GM18508 (cell line): Measurements from ENCODE around the gene WDR93.

Source experiments
- ATAC-seq: cut with Tn5 transposase; IDR thresholded peaks from one replicate; pipeline ENCODE4 v1.9.1; 2021; ENCODE audit warnings: moderate number of reproducible peaks; ENCODE audit not compliant: insufficient read depth, unreplicated experiment

WDR93 gene

DNA sequence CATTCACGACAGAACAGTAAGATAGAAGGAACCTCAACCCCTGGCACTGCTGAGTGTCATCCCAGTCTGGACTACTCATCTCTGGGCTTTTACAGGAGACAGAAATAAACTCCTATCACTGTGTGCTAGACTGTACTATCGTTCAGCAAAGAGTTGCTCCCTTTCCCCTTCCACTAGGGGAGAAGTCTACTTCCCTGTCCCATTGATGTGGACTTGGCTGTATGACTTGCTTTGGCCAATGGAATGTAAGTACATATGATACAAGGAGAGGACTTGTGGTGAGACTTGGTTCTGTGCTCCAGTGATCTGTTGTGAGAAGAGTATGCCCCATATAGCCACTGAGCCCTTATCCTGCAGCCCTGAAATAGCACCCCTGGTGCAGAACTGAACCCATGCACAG is 30.1 kb upstream of the WDR93 start:
- ATAC-seq = no peak

DNA sequence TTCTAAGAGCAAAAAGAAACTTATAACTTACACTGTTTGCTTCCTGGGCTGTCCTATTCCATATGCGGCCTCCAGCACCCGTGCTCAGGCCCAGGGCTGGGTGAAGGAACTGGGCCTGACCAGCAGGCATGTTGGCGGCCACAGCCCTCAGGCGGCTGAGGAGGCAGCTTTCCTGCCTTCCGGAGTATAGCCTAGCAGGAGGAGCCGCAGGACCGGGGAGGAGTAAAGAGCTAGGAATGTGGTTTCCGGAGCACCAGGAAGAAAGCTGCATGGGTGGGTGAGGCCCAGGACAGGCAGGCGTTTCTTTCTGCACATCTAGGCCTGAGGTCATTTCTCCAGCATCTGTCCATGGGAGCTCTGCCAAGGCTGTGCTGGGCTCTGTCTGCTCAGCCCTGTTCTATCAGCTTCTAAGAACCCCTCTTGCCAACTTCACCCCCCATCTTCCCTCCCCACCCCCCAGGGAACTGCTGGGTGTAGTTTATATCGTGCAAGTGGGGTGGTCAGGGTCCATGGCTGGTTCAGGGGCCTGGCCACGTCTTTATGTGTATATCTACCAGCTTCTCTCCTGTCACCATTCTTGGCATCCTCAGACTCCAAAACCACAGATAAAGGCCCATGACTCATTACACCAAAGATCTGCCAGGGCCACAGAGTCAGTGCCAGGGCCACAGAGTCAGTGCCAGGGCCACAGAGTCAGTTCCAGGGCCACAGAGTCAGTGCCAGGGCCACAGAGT is 27.6 kb upstream of the WDR93 start:
- no peak for ATAC-seq

DNA sequence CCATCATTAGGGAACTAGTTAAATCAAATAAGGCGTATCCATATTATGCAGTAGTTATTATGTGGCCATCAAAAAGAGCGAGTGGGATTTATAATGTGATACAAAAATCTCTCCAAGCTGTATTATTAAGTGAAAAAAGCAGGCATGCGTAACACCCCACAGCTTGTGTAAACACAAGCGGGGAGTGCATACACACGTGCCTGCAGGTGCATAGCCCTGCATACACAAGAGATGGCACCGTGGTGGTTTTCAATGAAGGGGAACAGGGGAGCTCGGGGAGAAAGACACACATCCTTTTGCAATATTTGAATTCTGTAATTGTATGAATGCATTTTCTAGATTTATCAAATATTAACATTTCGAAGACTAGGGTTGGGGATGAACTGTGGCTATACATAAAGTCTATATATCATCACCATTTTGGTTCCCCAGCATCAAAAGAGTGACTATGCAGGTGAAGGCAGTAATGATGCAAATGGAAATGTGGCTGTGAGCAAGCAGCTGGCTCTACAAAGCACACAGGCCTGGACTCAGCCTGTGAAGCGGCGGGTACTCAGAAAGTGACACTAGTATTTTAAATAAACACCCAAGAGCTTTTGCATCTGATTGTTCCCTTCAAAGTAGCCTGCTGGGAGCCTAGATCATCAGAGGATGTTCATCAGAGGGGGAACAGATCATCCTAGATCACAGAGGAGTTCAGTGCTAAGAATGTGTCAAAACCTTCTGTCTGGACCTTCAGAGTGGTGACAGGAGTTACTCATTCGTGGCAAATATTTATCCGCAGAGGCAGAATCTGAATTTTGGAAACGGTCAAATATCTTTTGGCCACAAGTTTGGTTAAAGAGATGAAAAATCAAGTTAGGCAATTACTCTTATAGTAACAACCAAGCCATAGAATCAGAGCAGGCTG is 25.9 kb upstream of the WDR93 start:
- no peak for ATAC-seq

DNA sequence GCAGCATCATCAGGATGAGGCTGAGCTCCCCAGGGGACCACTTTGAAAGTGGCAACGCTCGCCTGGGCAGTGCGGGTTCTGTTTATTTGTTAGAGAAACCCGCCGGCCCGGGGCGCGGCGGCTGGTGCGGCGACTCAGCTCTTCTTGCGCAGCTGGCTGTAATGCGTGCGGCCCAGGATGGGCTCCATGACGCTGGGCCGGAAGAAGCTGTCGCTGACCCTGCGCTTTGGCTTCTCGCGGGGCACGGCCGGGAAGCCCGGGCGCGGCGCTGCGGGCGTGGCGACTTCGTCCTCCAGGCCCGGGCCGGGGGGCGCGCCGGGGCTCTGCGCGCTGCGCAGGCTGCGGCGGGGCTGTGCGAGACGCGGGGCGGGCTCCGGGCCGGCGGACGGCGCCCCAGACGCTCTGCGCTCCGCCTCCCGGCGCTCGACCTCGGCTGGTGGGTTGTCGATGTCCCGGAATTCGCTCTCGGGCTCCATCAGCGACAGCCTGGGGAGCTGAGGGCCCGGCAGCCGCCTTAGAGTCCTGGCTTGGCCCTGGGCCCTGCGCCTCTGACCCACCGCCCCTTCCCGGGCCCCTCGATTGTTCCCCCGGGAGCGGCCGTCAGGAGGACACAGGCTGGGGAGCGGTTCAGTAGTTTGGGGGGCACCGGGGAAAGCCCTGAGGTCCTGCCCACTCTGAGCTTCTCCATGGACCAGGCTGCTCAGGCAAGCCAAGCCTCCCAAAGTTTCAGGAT is 25.0 kb upstream of the WDR93 start:
- no peak for ATAC-seq

DNA sequence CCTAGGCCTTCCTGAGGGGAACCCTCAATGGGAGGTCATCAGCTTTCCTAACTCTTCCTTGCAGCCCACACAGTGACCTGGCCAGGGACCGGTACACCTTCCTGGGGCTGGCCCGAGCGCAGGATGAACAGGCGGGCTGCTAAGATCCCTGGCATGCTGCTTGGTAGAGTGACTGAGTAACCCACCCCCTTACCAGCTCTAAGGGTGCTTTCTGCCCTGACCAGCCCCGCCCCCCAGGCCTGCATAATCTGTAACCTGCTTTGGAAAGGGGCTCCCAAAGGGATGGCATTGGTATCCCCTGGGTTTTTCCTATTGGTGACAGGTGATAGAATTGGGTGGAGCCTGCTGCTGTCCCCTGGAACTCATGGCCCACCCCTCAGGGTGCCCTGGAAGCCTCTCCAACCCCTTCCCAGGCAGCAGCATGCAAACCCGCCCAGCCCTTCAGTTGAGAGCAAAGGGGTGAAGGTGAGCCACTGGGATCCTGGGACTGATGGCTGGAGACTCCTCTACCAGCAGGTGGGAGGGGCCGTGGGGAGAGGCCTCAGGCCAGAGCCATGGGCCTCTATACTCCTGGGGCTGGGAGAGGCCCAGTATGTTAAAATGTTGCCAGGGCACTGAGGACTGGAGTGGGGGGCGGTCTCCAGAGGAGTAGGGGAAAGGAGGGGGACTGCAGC is 24.3 kb upstream of the WDR93 start:
- no peak for ATAC-seq

DNA sequence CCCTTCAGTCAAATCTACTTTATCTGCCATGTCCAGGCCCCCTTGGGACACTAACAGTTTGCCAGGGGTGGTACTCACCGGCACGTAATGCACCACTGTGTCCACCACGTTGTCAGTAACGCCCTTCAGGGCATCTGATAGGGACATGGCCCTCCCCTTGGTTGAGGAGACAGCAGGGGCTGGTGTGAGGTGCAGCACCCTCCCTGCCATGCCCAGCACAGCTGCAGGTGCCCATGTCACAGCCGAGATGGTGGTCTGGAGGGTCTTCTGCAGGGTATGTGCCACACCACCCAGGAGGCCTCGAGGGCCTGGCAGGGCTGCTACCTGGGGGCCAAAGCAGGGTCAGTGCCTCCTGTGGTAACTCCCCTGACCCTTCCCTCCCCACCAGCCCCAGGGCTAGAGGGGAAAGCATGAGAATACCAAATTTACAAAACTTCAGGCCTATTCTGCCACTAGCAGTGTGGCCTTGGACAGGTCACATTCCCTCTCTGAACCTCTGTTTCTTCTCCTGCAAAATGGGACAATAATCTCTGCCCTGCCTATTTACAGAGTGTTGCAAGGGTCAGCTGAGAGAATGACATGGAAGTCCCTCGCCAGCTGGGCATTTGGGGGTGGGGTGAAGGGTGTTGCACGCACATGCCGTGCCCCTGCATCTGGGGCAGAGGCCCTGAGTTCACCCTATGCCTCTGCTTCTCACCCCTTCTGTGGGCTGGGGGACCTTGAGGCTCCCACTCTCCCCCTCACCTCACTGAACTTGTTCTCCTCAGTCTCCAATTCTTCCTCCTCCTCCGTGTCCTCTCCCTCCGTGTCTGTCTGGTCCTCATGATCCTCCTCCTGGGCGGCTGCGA is 23.5 kb upstream of the WDR93 start:
- no peak for ATAC-seq

DNA sequence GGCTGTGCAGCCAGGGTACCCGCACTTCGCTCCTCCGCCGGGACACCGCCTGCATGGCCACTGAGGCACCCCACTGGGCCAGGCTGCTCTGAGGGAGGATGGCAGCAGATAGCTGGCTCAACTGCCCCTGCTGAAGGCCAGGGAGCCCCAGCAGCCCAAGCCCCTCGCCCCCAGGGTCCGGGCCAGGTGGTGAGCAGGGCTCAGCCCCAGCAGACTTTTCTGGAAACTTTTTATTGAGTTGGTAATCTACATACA is 23.0 kb upstream of the WDR93 start:
- ATAC-seq = no peak

DNA sequence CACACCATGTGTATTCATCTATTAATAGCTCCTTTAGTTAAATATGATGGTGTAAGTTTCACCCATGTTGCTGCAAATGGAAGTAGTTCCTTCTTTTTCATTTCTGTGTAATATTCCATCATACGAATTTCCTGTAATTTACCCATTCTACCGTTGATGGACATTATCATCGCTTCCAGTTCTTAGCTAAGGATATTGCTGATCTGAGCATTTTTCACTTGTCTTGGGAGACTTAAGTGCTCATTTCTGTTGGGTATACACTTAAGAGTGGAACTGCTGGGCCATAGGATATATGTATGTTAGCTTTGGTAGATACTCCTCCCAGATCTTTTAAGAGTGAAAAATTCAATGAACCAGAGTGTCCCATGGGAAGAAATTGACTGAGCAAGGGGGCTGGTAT is 22.4 kb upstream of the WDR93 start:
- ATAC-seq = no peak

DNA sequence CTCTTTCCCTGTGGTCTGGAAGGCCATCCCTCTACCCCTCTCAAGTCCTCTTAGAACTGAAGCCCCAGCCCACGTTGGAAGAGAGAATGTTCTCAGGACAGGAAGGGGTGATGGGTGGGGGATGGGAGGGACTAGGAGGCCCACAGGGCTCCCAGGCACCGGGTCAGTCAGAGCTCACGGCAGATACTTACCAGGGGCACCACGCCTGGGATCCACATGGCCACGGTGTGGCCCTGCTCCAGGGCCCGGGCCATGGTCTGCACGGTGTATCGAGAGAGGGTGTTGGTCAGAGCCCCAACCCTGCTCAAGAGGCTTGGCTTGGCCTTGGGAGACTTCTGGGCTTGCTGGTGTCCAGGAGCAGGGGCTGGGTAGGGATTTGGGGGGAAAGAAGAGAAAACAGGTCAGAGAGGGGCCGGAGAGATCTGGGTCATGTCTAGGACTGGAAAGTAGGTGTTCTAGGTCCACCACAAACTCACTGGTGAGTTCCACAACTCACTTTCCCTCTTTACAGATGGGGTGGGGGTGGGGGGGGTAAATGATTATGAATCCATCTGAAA is 21.2 kb upstream of the WDR93 start:
- no peak for ATAC-seq

DNA sequence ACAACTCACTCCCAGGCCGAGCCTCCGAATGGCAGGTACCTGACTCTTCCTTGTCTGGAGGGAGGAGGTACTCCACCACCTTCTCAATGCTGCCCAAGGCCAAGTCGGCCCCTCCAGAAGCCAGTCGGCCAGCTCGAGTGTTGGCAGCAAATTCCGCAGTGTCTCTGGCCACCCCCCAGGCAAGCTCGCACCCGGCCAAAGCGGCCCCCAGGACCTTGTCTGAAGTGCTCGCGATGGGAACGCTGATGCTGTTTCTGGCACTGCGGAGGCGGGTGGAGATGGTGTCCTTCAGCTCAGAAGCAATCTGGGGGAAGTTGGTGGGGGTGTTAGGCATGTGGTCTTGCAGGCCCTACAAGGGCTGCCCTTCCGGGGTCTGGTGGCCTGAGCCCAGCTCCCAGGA is 20.7 kb upstream of the WDR93 start:
- no peak for ATAC-seq

DNA sequence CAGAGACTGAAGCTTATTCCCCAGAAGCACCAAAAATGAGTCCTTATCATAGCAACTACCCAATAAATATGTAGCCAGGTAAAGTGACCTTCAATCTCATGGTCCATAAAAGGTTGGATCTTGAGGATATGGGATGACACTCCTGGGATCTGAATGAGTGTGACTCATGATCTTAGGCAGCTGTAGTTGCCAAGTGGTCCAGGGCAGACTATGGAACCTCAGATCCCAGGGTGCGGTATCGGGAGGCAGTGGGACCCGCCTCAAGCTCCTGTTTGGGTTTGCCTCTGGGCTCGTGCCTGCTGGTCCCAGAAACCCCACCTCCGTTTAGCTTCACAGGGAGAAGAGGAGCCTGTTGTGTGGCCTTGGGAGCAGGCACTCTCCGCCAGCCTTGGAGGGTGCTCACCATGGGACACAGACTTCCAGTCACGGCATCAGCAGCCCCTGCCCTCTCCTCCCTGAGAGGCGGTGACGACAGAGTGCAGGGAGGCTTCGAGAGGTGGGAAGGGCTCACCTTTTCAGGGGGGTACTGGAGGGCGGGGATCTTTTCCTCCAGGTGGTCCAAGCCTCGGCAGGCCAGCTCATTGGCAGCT is 19.5 kb upstream of the WDR93 start:
- no peak for ATAC-seq

DNA sequence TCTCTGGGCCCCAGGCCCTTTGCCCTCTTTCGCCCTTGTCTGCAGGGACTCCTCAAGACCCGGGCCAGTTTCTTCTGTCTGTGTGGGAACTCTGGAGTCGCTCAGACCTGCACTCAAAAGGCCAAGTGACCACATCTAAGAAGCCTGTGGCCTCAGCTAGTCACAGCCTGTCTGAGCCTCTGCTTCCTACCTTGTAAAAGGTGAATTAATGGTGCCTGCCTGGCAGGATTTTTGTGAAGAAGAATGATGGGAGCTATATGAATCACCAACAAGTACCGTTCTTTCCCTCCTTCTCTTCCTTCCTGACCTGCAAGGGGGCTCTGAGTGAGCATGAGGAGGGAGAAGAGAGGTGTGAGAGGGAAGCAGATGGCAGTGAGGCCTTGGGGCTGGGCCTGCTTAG is 18.9 kb upstream of the WDR93 start:
- ATAC-seq = no peak

DNA sequence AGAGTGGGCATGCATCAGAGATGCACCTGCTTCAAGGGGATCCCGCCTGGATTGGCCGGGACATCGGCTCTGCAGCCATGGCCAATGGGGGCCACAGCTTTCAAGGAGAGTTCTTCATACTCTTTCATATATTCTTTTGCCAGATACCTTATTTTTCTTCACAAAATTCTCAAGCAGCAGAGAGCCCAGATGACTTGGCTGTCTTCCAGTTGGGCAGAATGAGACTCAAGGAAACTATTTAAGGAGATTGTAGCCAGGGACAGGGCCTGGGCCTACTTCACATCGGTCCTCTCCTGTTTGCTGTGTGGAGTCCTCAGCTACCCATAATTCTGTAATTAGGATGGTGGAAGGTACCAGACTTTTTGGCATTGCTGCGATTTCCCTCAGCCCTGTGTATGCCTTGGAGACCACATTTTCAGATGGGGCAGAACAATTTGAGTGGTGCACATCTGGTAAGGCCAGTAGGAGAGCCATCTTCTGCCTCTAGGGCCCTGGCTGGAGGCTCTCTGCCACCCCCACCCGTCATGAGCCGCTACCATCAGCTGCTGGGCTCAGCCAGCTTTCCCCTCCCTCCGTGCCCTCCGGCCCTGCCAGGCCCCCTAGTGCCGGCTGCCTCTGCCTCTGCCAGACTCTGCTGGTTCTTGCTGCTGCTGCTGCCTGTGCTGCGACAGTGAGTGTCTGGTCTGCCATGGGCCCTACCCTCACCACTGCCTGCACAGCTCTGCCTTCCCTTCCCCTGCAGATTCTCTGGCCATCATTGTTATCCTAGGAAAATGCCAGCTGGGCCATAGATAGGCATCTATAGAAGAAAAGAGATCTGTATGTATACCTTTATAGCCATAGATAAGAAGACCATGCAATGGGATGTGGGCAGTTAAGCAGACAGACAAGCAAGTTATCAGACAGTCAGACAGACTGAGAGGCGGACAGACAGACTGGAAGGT is 18.1 kb upstream of the WDR93 start:
- no peak for ATAC-seq

DNA sequence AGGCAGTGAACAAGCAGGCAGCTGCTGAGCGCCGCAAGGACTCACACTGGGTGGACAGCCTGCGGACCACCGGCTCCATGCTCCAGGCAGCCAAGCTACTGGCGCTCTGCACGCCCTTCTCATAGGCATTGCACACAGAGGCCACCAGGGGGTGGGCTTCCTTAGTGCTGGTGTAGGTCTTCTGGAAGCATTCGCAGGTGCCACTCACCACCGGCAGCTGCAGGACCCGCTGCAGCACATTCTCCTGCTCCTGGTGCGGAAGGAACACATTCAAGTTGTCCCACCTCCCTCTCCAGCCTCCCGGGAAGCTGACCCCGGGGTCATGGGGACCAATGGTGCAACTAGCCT is 17.5 kb upstream of the WDR93 start:
- no peak for ATAC-seq

DNA sequence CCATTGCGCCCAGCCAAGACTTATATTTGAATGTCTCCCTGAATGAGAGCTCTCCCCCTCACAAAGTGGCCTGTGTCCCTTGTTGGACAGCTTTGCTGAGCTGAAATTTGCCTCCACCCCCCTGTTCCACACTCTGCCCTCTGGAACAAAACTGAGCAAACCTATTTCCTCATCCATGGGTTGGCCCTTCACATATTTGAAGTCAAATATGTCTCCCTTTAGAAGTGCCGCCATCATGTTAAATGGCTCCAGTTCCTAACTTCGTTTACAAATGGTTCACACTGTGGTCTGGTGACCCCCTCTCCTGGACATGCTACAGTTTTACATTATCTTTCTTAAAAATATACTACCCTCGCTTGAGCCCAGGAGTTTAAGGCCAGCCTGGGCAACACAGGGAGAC is 16.1 kb upstream of the WDR93 start:
- no peak for ATAC-seq

DNA sequence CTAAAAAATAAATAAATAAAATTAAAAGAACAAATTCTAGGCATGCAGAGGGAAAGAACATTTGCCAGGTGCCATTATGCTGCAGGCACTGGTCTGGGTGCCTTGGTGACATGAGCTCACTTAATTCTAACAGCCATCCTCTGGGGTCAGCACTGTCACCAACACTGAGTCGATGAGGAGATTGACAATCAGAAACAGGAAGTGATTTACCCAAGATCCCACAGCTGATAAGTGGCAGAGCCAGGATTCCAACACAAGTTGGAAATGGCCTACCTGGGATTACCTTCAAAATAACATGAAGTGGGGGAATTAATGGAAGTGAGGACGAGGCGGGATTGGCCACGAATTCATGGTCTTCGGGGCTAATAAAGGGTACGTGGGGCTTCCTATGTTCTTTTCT is 15.0 kb upstream of the WDR93 start:
- ATAC-seq = no peak

DNA sequence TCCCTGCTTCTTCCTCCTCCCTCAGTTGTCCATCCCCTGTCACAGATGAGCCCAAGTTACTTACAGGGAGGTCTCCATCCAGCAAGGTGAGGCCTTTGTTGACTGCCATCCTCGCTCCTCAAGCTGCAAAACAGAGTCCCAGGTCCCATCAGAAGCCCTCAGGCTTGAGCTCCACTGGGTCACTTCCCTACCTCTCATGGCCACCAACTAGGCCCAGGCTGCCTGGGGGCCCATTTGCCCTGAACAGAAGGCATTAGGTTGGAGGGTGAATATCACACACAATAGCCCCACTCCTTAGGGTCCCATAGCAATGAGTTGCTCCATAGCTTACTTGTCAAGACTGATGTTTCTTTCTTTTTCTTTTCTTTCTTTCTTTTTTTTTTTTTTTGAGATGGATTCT is 13.2 kb upstream of the WDR93 start:
- no peak for ATAC-seq

DNA sequence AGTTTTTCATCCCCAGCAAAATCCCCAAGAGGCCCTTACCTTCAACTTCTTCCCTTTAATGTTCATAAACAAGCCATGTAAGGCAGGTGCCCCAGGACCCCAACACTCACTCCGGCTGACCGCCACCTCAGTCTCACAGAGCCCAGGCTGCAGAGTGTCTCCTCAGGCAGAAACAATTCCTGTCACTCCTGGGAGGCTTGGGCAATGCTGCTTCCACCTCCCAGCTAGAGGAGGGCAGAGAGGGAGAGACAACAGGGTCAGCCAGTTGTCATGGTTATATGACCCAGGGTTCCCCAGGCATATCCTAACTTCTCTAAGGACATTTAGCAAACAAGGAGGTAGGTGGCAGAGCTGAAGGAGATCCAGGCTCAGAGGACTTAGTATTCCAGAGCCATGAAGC is 11.4 kb upstream of the WDR93 start, which contains the start of gene PLIN1:
Gene PLIN1, minus strand, starts transcription at position 156 of the 400 bp plus-strand sequence. CDS start 1,878 bp downstream, outside the sequence.
- ATAC-seq = no peak
